HepG2 (cell line): Measurements from ENCODE around the gene RPLP1. TPM values are rescaled to one million over a fixed set of nuclear protein-coding genes. Genes with fewer than 3 reads are reported as not detected.

Source experiments
- ATAD3A ChIP-seq: sonication (generic); formaldehyde crosslinking; IDR thresholded peaks from 2 replicates; pipeline ENCODE4 v1.4.0; 2020; ENCODE audit warnings: missing genetic modification reagents
- HMGXB3 ChIP-seq: sonication (generic); formaldehyde crosslinking; IDR thresholded peaks from 2 replicates; pipeline ENCODE4 v1.4.0; 2020; ENCODE audit warnings: missing genetic modification reagents, borderline replicate concordance
- KLF6 ChIP-seq: IDR thresholded peaks from 2 replicates; pipeline ENCODE4 v1.8.0; 2016; ENCODE audit warnings: missing biosample characterization, missing genetic modification reagents
- ZNF343 ChIP-seq: sonication (generic); formaldehyde crosslinking; IDR thresholded peaks from 2 replicates; pipeline ENCODE4 v1.4.0; 2020; ENCODE audit warnings: mild to moderate bottlenecking, missing genetic modification reagents
- polyA plus RNA-seq, 8 experiments: library from polyadenylated mRNA; depleted of rRNA in 3 of 8; stranded (reverse) in 7 of 8; unstranded in 1 of 8; fragments of >200 nt; fragmentation: Illumina TruSeq in 4 of 8; extraction: Trizol in 4 of 8; gene quantifications; 2 replicates each; pipeline versions ENCODE4 v1.2.1 to v1.2.3, GENCODE V29; 2011 to 2016; ENCODE audit warnings: low read depth in 4 of 8, missing spikeins in 1 of 8, mixed read lengths in 1 of 8; ENCODE audit not compliant: insufficient read depth in 1 of 8
- total RNA-seq, 5 experiments: library from RNA; depleted of rRNA; stranded (reverse); fragments of >200 nt; fragmentation: Illumina TruSeq; extraction: Trizol; gene quantifications; 2 replicates each; pipeline ENCODE4 v1.2.3, GENCODE V29; 2016; ENCODE audit warnings: low read depth in 1 of 5
- TF ChIP-seq, protein P1 (sequence below): IDR thresholded peaks from 2 replicates; pipeline ENCODE4 v1.6.1; 2012; ENCODE audit warnings: low read length, improper control_type of control experiment

The RPLP1 gene
- total and polyA plus RNA-seq, 2 of the 13 experiments (the other 11 are each of a cell fraction or from before 2014, with no cell fraction given) = 817 to 929 TPM

DNA sequence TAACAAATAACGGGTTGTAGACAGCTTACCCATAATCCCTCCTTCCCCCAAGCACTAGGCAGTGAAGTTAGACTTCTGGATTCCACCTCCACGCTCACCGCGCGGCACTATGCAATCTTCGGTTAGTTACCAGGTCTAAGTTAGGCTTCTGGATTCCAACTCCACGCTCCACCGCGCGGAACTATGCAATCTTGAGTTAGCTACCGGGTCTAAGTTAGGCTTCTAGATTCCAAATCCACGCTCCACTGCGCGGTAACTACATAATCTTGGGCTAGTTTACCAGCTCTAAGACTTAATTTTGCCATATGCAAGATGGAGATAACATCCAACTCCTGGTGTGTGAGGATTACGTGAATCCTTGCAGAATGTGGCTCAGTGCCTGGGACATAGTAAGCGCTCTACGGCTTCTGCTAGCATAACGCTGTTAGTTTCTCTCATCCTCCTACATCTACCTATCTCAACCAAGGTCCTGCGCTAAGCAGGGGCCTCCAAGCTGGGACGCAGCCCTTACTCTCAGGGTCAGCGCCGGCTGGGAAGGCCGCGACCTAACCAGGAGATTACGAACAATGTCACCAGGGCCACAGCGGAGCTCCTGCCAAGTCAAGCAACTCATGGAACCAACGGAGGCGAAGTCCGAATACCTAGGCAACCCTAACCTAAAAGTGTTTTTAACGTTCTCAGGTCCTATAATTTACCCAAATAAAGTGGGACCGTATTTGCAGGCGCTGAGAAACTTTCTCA, 497 bp upstream of the RPLP1 start (continued):
- peak; percentile 95; the same call in 1 of the 2 replicates for TF ChIP-seq HMGXB3 (CRISPR knock-in tag)
- TF ChIP-seq, protein P1, sequence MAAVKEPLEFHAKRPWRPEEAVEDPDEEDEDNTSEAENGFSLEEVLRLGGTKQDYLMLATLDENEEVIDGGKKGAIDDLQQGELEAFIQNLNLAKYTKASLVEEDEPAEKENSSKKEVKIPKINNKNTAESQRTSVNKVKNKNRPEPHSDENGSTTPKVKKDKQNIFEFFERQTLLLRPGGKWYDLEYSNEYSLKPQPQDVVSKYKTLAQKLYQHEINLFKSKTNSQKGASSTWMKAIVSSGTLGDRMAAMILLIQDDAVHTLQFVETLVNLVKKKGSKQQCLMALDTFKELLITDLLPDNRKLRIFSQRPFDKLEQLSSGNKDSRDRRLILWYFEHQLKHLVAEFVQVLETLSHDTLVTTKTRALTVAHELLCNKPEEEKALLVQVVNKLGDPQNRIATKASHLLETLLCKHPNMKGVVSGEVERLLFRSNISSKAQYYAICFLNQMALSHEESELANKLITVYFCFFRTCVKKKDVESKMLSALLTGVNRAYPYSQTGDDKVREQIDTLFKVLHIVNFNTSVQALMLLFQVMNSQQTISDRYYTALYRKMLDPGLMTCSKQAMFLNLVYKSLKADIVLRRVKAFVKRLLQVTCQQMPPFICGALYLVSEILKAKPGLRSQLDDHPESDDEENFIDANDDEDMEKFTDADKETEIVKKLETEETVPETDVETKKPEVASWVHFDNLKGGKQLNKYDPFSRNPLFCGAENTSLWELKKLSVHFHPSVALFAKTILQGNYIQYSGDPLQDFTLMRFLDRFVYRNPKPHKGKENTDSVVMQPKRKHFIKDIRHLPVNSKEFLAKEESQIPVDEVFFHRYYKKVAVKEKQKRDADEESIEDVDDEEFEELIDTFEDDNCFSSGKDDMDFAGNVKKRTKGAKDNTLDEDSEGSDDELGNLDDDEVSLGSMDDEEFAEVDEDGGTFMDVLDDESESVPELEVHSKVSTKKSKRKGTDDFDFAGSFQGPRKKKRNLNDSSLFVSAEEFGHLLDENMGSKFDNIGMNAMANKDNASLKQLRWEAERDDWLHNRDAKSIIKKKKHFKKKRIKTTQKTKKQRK = no peak
- TF ChIP-seq ATAD3A = no peak
- TF ChIP-seq ZNF343 (CRISPR knock-in tag) = no peak
- TF ChIP-seq KLF6 (CRISPR knock-in tag) = no peak
